T-helper 2 cell treated with Interferon-gamma antibody and Interleukin-4, amounts not matched to agents 5 μg/mL and 100 μg/mL, for 36 hours (primary cell): Measurements from ENCODE around the gene GCK.
A peak's percentile ranks its signal among the peaks of the same experiment; 100 is the strongest.

Experiments
- DNase-seq: peaks from one replicate; pipeline ENCODE4 v3.0.0; 2021; ENCODE audit warnings: low spot score
- H3K27ac Mint-ChIP-seq: one replicate; pipeline ENCODE4 v1.8.0; 2021; ENCODE audit warnings: mild to moderate bottlenecking, mixed read lengths
- H3K27me3 Mint-ChIP-seq: one replicate; pipeline ENCODE4 v1.8.0; 2021; ENCODE audit warnings: low read depth, mixed read lengths
- H3K36me3 Mint-ChIP-seq: one replicate; pipeline ENCODE4 v1.8.0; 2021; ENCODE audit warnings: low read depth, mixed read lengths
- H3K4me1 Mint-ChIP-seq: one replicate; pipeline ENCODE4 v1.8.0; 2021; ENCODE audit warnings: low read depth, mixed read lengths
- H3K4me3 Mint-ChIP-seq: one replicate; pipeline ENCODE4 v1.8.0; 2022; ENCODE audit warnings: mild to moderate bottlenecking, moderate library complexity, mixed read lengths
- H3K9me3 Mint-ChIP-seq: one replicate; pipeline ENCODE4 v1.8.0; 2021; ENCODE audit warnings: mixed read lengths

GCK gene

DNA sequence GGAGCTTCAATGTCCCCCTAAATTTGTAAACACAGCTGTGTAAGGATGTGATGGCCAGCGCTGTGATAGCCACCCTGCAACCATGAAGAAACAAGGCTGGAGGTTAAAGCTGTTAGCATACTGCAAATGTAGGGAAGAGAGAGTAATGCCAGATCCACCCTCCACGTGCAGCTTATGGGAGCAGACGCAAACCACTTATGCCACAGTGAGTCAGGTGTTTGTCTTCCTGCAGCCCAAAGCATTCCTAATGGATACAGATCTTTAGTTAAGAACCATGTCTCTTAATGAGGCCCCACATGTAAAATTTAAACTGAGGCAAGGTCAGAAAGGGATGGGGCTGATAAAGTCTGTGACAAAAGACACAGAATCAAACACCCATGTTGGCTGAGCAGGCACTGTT lies 34.5 kb downstream of the GCK start:
- no peaks in the 10 kb centered on the region for H3K9me3 Mint-ChIP-seq
- no peaks in the 10 kb centered on the region for H3K27me3 Mint-ChIP-seq
- H3K27ac Mint-ChIP-seq: no peak overlapping the region
- H3K36me3 Mint-ChIP-seq: no peaks in the 10 kb centered on the region
- DNase-seq: no peak
- H3K4me3 Mint-ChIP-seq: no peak overlapping the region
- H3K4me1 Mint-ChIP-seq: no peaks in the 10 kb centered on the region

- DNase-seq: no peak
- Mint-ChIP-seq H3K27ac (no peak overlapping the region), H3K36me3 (no peaks in the 10 kb centered on the region), H3K27me3 (no peaks in the 10 kb centered on the region), H3K9me3 (no peaks in the 10 kb centered on the region), H3K4me3 (no peak overlapping the region), H3K4me1 (no peaks in the 10 kb centered on the region)
Observed at GRCh38 chr7:44153948-44154335, 35.3 kb downstream of the GCK start.

DNA sequence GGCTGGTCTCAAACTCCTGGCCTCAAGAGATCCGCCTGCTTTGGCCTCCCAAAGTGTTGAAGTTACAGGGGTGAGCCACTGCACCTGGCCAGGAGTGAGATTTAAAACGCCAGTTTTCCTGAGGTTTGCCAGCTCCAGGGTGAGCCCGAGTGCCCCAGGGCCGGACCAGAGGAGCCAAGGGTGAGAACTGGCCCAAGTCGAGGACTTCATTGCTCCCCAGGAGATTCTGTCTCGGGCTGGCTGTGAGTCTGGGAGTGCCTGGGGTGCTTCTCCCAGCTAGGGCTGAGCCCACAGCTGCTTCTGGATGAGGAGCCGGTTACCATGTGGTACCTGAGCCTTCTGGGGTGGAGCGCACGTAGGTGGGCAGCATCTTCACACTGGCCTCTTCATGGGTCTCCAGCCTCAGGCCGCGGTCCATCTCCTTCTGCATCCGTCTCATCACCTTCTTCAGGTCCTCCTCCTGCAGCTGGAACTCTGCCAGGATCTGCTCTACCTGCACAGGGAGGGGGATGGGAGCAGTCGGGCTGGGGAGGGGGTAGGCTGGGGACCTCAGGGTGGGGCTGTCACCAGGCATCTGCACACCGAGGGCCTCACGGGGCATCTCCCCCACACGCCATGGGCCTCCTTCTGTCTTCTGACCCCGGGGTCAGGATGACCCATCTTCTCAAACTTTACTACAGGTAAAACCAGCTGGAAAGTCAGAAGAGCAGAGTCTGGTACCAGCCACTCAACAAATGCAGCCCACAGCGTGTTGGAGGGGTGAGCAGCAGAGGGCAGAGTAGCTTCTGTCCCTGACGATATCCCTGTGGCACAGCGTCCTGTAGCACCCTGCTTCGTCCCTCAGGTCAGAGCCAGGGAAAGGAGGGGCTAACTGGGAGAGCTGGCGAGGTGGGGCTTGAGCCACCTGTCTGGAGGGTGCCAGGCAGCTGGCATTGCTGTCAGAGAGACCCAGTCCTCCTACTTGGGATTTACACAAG lies 36.0 kb downstream of the GCK start:
- no peak for DNase-seq
- Mint-ChIP-seq H3K36me3 (no peaks in the 10 kb centered on the region), H3K9me3 (no peaks in the 10 kb centered on the region), H3K4me1 (no peaks in the 10 kb centered on the region), H3K27me3 (no peaks in the 10 kb centered on the region), H3K4me3 (no peak overlapping the region), H3K27ac (no peak overlapping the region)

DNA sequence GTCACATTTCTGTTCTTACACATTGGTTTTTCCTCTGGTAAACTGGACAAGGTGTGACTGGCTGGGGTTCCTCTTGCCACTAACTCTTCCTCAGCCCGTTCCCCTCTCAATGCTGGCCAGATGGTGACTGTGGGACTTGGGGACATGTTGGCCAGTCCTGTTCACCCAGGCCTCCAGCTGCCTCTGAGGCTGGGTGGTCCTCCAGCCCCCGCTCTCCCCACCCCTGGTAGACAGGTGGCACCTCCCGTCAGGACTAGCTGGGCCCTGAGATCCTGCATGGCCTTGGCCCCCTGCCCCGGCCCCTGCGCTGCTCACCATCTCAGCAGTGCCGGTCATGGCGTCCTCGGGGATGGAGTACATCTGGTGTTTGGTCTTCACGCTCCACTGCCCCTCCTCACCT lies 37.3 kb downstream of the GCK start:
- Mint-ChIP-seq H3K27me3 (peaks cover 3% of the 10 kb centered on the region), H3K36me3 (no peaks in the 10 kb centered on the region), H3K9me3 (no peaks in the 10 kb centered on the region), H3K4me3 (no peak overlapping the region), H3K27ac (no peak overlapping the region), H3K4me1 (no peaks in the 10 kb centered on the region)
- no peak for DNase-seq

DNA sequence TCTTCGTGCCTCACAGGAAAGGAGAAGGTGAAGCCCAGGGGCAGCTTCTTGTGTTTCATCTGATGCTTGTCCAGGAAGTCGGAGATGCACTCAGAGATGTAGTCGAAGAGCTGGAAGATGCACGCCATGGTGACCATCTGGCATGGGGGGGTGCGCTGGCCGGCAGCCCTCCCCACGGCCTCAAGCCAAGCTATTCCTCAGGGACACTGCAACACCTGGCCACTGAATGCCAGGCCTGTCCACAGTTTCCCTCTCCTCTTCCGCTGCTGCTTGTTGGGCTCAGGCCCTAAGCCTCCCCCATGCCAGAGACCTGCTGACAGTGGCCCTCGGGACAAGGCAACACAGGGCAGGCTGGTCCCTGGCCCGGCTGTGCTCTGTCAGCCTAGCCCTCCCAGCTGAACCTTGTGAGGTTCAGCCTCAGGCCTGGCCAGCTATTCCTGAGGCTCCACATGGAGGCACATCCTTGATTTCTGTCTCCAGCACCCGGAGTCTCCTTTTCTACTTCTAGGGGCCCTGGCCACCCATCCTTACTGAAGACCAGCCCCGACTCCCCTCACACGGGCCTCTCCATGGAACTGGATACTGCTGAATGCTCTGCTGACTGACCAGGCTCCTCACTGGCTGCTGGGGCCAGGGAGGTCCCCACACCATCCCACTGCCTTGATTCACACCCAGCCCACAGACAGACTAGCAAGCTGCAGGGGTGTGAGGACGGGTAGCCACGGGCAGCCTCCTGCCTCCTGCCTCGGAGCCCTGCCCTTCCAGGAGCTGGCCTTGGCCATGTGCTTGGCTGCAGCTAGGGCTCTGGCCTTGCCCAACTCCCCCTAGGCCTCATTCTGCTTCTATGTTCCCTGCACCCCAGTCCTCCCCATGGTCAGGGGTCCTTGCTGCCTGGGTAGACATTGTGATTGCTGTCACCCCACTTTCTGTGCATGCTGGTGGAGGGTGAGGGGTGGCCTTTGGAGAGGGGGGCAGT lies 38.0 kb downstream of the GCK start:
- Mint-ChIP-seq H3K9me3 (no peaks in the 10 kb centered on the region), H3K27ac (no peak overlapping the region), H3K4me1 (no peaks in the 10 kb centered on the region), H3K27me3 (peaks cover 4% of the 10 kb centered on the region), H3K36me3 (no peaks in the 10 kb centered on the region), H3K4me3 (no peak overlapping the region)
- DNase-seq: no peak

DNA sequence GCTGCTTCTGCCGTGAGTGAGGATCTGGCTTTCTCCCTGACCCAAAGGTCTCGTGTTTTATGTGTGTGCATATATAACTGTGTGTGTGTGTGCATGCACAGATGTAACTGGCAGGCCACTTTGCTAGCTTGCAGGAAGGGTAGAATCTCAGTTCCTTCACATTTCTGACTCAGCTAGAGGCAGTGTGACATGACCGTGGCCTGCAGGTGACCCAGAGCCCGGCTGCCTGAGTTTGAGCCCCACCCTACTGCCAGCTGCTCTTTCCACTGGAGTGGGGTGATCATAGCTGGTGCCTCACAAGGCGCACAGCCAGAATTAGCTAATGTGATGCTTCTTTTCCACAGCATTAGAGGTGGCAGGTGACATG lies 38.8 kb downstream of the GCK start:
- Mint-ChIP-seq H3K36me3 (no peaks in the 10 kb centered on the region), H3K27ac (no peak overlapping the region), H3K9me3 (no peaks in the 10 kb centered on the region), H3K27me3 (peaks cover 4% of the 10 kb centered on the region), H3K4me1 (peaks cover 2% of the 10 kb centered on the region), H3K4me3 (no peak overlapping the region)
- no peak for DNase-seq

- Mint-ChIP-seq H3K36me3 (no peaks in the 10 kb centered on the region), H3K9me3 (no peaks in the 10 kb centered on the region), H3K4me3 (no peak overlapping the region), H3K27me3 (peaks cover 9% of the 10 kb centered on the region), H3K27ac (no peak overlapping the region), H3K4me1 (peaks cover 2% of the 10 kb centered on the region)
- no peak for DNase-seq
Observed at GRCh38 chr7:44149571-44150465, 39.4 kb downstream of the GCK start.

DNA sequence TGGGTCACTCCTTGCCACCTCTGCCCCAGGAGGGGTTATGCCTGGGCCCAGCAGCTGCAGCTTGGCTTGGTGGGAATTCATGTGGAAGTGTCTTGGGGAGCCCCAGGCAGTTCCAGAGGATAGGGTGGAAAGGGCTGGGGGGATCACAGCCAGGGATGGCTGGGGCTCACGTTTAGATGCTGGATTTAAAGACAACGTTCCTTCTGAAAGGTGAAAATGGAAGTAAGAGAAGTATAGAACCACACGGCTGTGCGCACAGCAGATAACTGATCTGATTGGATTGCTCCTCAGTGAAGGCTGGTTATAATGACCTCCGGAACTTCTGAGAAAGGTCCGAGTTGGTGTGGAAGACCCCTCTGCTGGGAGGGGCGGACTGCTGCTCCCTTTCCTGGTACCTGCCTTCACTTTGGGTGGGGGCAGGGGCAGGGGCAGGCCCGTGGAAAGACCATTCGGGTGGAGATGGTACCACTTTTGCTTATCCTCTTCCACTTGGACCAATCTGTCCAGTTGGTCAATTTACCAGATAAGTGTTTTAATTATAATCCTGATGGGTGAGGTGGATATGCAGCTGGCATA lies 40.2 kb downstream of the GCK start:
- Mint-ChIP-seq H3K27ac (no peak overlapping the region), H3K4me1 (peaks cover 2% of the 10 kb centered on the region), H3K9me3 (no peaks in the 10 kb centered on the region), H3K4me3 (no peak overlapping the region), H3K27me3 (peaks cover 13% of the 10 kb centered on the region), H3K36me3 (no peaks in the 10 kb centered on the region)
- DNase-seq: no peak

DNA sequence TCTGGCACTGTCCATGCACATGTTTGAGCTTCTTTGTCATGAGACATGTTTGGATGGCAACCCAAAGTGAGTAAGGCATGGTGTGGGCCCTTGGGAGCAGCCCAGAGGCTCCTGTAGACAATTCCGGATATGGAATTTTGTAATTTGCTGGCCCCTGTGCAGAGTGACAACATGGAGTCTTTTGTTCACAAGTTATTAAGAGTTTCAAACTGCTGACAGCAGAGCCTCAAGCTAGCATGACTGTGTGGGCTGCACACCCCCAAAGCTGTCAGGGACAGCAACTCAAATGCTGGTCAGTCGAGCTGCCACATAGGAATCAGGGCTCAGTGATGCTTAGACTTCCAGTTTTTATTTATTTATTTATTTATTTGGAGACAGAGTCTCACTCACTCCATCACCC lies 41.1 kb downstream of the GCK start:
- H3K9me3 Mint-ChIP-seq: no peaks in the 10 kb centered on the region
- peaks cover 16% of the 10 kb centered on the region for H3K27me3 Mint-ChIP-seq
- no peaks in the 10 kb centered on the region for H3K36me3 Mint-ChIP-seq
- H3K4me1 Mint-ChIP-seq: peaks cover 2% of the 10 kb centered on the region
- H3K4me3 Mint-ChIP-seq: no peak overlapping the region
- no peak for DNase-seq
- no peak overlapping the region for H3K27ac Mint-ChIP-seq

DNA sequence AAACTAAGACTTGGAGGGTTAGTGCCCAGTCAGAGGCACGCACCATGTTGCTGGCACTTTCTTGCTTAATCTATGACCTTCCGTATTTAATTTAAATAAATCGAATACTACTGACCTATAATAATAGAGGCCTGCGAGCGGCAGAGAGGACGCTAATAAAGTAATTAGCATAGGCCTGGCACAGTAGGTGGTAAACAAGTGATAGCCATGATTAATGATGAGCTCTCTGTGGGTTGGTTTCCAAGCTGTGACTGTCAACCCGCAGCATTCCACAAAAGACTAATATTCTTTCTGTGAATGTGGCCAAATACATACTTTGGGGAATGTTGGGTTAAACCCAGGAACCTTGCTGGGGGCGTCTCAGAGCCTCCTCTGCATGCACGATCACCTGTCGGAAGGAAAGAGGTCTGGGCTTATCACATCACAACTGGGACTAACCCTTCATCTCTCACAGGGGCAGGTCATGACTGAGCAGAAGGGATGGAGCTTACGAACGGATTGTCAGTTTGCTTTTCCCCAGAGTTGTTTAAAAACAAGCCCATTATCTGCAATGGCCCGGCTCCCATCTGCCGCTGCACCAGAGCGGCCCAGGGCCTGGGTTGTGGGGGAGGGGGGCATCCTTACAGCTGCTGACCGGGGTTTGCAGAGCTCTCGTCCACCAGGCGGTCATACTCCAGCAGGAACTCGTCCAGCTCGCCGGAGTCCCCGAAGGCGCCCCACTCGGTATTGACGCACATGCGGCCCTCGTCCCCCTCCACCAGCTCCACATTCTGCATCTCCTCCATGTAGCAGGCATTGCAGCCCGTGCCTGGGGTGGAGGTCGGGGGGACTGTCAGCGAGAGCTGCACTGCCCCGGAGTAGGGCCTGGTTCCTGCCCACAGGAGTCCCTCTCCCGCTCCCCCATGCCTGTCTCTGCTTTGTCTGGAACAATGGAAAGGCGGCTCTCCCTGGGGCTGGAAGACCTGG lies 41.9 kb downstream of the GCK start:
- peaks cover 16% of the 10 kb centered on the region for H3K27me3 Mint-ChIP-seq
- H3K4me1 Mint-ChIP-seq: peaks cover 2% of the 10 kb centered on the region
- no peak for DNase-seq
- no peaks in the 10 kb centered on the region for H3K9me3 Mint-ChIP-seq
- no peaks in the 10 kb centered on the region for H3K36me3 Mint-ChIP-seq
- H3K4me3 Mint-ChIP-seq: no peak overlapping the region
- no peak overlapping the region for H3K27ac Mint-ChIP-seq

GRCh38 chr7:44145969-44146911 lies 43.0 kb downstream of the GCK start:
- Mint-ChIP-seq H3K27ac (no peak overlapping the region), H3K36me3 (no peaks in the 10 kb centered on the region), H3K4me3 (peak overlapping the region; percentile 74)

More at GRCh38 chr7:44145969-44146911, 43.0 kb downstream of the GCK start:
- Mint-ChIP-seq H3K9me3 (no peaks in the 10 kb centered on the region), H3K4me1 (peaks cover 2% of the 10 kb centered on the region), H3K27me3 (peaks cover 16% of the 10 kb centered on the region)
- DNase-seq: peak; percentile 65
